ENCODE measurements around the gene LRRTM4. TPM values are rescaled to one million over a fixed set of nuclear protein-coding genes. Genes with fewer than 3 reads are reported as not detected.
"Not testable (repeated sequence)": the region's sequence is repeated elsewhere in the genome, so short reads cannot be mapped to it uniquely, and the experiment has no call there.

Gene LRRTM4
- total and polyA plus RNA-seq, 2 donors (not counting 1 experiment from before 2014, with no cell fraction given): 0.05 TPM; not detected in 1

- H3K9ac ChIP-seq (ENCODE audit: insufficient read depth, low read length): no peak overlapping the region
- H3K4me2 ChIP-seq (ENCODE audit: extremely low read depth, insufficient read depth, low read length): no peak overlapping the region
- H3K36me3 ChIP-seq (ENCODE audit: control insufficient read depth, insufficient read depth, low read length): no peaks in the 10 kb centered on the region
- no peaks in the 10 kb centered on the region for H4K20me1 ChIP-seq (ENCODE audit: control insufficient read depth, extremely low read depth, insufficient read depth, low read length)
- H2AFZ ChIP-seq (ENCODE audit: low read length): no peak overlapping the region
- no peaks in the 10 kb centered on the region for H3K79me2 ChIP-seq (ENCODE audit: control insufficient read depth, insufficient read depth, low read length)
- H3K9me3 ChIP-seq (ENCODE audit: control insufficient read depth, insufficient read depth, low read depth, low read length): no peaks in the 10 kb centered on the region
- H3K27me3 ChIP-seq (ENCODE audit: control insufficient read depth, insufficient read depth, low read length): no peaks in the 10 kb centered on the region
- H3K4me1 ChIP-seq (ENCODE audit: control insufficient read depth, extremely low read depth, insufficient read depth, low read length): no peaks in the 10 kb centered on the region
- H3K4me3 ChIP-seq (replicated peaks in 1 of 4; ENCODE audit: control extremely low read depth in 1 of 4, insufficient read depth in 1 of 4, low read depth in 3 of 4, low read length in 4 of 4): no peak overlapping the region
- no peak for DNase-seq (ENCODE audit: low read depth in 2 of 2)
- no peak overlapping the region for H3K27ac ChIP-seq (ENCODE audit: insufficient read depth, low read length)
- TF ChIP-seq CTCF (conservative IDR thresholded peaks at IDR 0.05 in 1 of 2, IDR thresholded peaks at IDR 0.05 in 1 of 2; ENCODE audit: low read depth in 1 of 2, low read length in 2 of 2) (no peak), EZH2 (IDR thresholded peaks at IDR 0.05; ENCODE audit: low read length, missing control alignments) (no peak)
These were observed 352.8 kb downstream of the LRRTM4 start for GRCh38 chr2:77169426-77169825.

GRCh38 chr2:77164021-77164420, 358.2 kb downstream of the LRRTM4 start:
- not testable (repeated sequence) for H3K4me3 ChIP-seq (replicated peaks in 1 of 4; ENCODE audit: control extremely low read depth in 1 of 4, insufficient read depth in 1 of 4, low read depth in 3 of 4, low read length in 4 of 4); H3K9me3 ChIP-seq (ENCODE audit: control insufficient read depth, insufficient read depth, low read depth, low read length); DNase-seq (ENCODE audit: low read depth in 2 of 2); H3K36me3 ChIP-seq (ENCODE audit: control insufficient read depth, insufficient read depth, low read length); H2AFZ ChIP-seq (ENCODE audit: low read length); H3K27ac ChIP-seq (ENCODE audit: insufficient read depth, low read length); H3K9ac ChIP-seq (ENCODE audit: insufficient read depth, low read length); H4K20me1 ChIP-seq (ENCODE audit: control insufficient read depth, extremely low read depth, insufficient read depth, low read length); H3K79me2 ChIP-seq (ENCODE audit: control insufficient read depth, insufficient read depth, low read length); H3K4me2 ChIP-seq (ENCODE audit: extremely low read depth, insufficient read depth, low read length); H3K4me1 ChIP-seq (ENCODE audit: control insufficient read depth, extremely low read depth, insufficient read depth, low read length); H3K27me3 ChIP-seq (ENCODE audit: control insufficient read depth, insufficient read depth, low read length)

GRCh38 chr2:77161009-77161408, 361.2 kb downstream of the LRRTM4 start:
- TF ChIP-seq EZH2 (IDR thresholded peaks at IDR 0.05; ENCODE audit: low read length, missing control alignments) (no peak), CTCF (conservative IDR thresholded peaks at IDR 0.05 in 1 of 2, IDR thresholded peaks at IDR 0.05 in 1 of 2; ENCODE audit: low read depth in 1 of 2, low read length in 2 of 2) (no peak)
- Histone ChIP-seq H4K20me1 (ENCODE audit: control insufficient read depth, extremely low read depth, insufficient read depth, low read length) (no peaks in the 10 kb centered on the region), H2AFZ (ENCODE audit: low read length) (no peak overlapping the region), H3K27ac (ENCODE audit: insufficient read depth, low read length) (no peak overlapping the region), H3K4me3 (replicated peaks in 1 of 4; ENCODE audit: control extremely low read depth in 1 of 4, insufficient read depth in 1 of 4, low read depth in 3 of 4, low read length in 4 of 4) (no peak overlapping the region), H3K4me2 (ENCODE audit: extremely low read depth, insufficient read depth, low read length) (no peak overlapping the region), H3K4me1 (ENCODE audit: control insufficient read depth, extremely low read depth, insufficient read depth, low read length) (no peaks in the 10 kb centered on the region), H3K79me2 (ENCODE audit: control insufficient read depth, insufficient read depth, low read length) (no peaks in the 10 kb centered on the region), H3K9me3 (ENCODE audit: control insufficient read depth, insufficient read depth, low read depth, low read length) (no peaks in the 10 kb centered on the region), H3K27me3 (ENCODE audit: control insufficient read depth, insufficient read depth, low read length) (no peaks in the 10 kb centered on the region), H3K9ac (ENCODE audit: insufficient read depth, low read length) (no peak overlapping the region), H3K36me3 (ENCODE audit: control insufficient read depth, insufficient read depth, low read length) (no peaks in the 10 kb centered on the region)
- DNase-seq (ENCODE audit: low read depth in 2 of 2): peak; percentile 38 to 73
